ENCODE measurements around the gene SLC25A10. TPM values are rescaled to one million over a fixed set of nuclear protein-coding genes. Genes with fewer than 3 reads are reported as not detected.

Gene SLC25A10, protein sequence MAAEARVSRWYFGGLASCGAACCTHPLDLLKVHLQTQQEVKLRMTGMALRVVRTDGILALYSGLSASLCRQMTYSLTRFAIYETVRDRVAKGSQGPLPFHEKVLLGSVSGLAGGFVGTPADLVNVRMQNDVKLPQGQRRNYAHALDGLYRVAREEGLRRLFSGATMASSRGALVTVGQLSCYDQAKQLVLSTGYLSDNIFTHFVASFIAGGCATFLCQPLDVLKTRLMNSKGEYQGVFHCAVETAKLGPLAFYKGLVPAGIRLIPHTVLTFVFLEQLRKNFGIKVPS
- total RNA-seq (2013; cell fraction: nucleolus; rRNA removed) = 9.2 and 29.9 TPM in 2 replicates
- total RNA-seq (2014; rRNA removed) = 50.1 and 52.6 TPM in 2 replicates
- total RNA-seq (2014; rRNA removed; fragmentation: Illumina TruSeq; extraction: Trizol) = 9.3 and 11.6 TPM in 2 replicates
- 38.5 and 41.7 TPM in 2 replicates for total RNA-seq (2021)
- polyA plus RNA-seq (2011; ENCODE audit: low read depth) = 4.1 TPM
- 2.7 and 10.2 TPM in 2 replicates for polyA plus RNA-seq (2011; rRNA removed)
- polyA plus RNA-seq (2011; cell fraction: cytosol; rRNA removed) = 18.6 and 24.8 TPM in 2 replicates
- polyA plus RNA-seq (2011; cell fraction: nucleus; rRNA removed) = 34.2 and 50.1 TPM in 2 replicates
- polyA plus RNA-seq (2012) = 12.3 and 12.9 TPM in 2 replicates
- polyA plus RNA-seq (2014; fragmentation: Illumina TruSeq; extraction: Trizol) = 1.1 and 11.6 TPM in 2 replicates
- polyA plus RNA-seq (2014; fragmentation: Nextera tagmentation; extraction: Ambion mirVana) = 1 to 10 TPM in 1 of 2 experiments, under 1 TPM in 1; 0.11 to 1.4 TPM
- 33.0 and 43.1 TPM in 2 replicates for polyA plus RNA-seq (2014; rRNA removed)
- polyA plus RNA-seq (2016; fragmentation: Nextera tagmentation; extraction: Ambion mirVana) = 10 to 100 TPM; 68.6 to 72.7 TPM
- 4.9 and 12.2 TPM in 2 replicates for polyA minus RNA-seq (2011; rRNA and poly(A)+ RNA removed)
- polyA minus RNA-seq (2011; cell fraction: cytosol; rRNA and poly(A)+ RNA removed) = 3.6 and 6.1 TPM in 2 replicates
- polyA minus RNA-seq (2011; cell fraction: nucleus; rRNA and poly(A)+ RNA removed) = 6.2 and 15.2 TPM in 2 replicates
- percentile 46 among the genes with signal in this experiment for Bru-seq, nascent RNA
- percentile 59 among the genes with signal in this experiment for BruChase-seq, experiment 1, labeled RNA remaining after a 6-hour chase
- BruChase-seq, experiment 2, labeled RNA remaining after a 2-hour chase = percentile 52 among the genes with signal in this experiment
- long read RNA-seq, experiment 1, transcript SLC25A10-202 (11 exons, 1,885 nt) = major isoform, 12 of 18 reads
- long read RNA-seq, experiment 1, partial matches to known transcripts = 1 of 18 reads
- long read RNA-seq, experiment 1, other reads (novel, unspliced or antisense) = 5 of 18 reads
- long read RNA-seq, experiment 2 = 0 reads

DNA sequence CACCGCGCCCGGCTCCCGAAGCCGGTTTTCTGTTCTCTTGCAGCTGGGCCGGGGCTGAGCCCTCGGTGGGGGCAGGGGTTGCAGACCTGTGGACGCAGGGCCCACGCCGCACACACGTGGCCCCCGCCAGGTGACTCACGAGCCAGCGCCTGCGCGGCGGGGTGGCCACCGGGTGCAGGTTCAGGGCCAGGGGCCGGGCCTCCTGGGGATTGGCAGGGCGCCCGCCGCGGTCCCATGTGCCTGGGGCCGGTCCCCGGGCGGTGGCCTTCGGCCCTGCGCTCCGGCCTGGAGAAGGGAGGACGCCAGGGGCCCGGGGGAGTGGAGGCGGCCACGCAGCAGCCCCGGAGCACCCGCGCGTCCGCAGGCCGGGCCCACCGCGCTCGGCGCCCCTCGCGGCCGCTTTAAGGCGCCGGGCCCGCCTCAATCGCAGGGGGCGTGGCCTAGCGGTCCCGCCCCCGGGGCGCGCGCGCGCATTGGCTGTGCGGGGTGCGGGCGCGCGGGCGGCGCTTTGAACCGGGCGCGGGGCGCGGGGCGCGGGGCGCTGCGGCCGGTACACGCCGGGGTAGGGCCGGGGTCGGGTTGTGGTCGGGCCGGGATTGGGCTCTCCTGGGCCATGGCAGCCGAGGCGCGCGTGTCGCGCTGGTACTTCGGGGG is at the start of gene SLC25A10:
TSS of gene SLC25A10 (plus strand) at position 471 of the 654 bp plus-strand sequence. CDS start at position 614, 143 bp downstream.
- peak within 1 kb of the TSS; percentile 71 for H3K9ac ChIP-seq (ENCODE audit: control insufficient read depth, insufficient read depth, low read length)
- no peaks in the 10 kb centered on the region for H3K27me3 ChIP-seq (replicated peaks in 1 of 2; ENCODE audit: control insufficient read depth in 2 of 2, insufficient read depth in 2 of 2, low read length in 1 of 2)
- BruUV-seq (replicated peaks) = no TSS peak
- DNase-seq (ENCODE audit: low read depth, low spot score) = no peak
- H3K36me3 ChIP-seq (ENCODE audit: control insufficient read depth in 2 of 2, insufficient read depth in 2 of 2, low read length in 1 of 2) = peaks cover 4 to 17% of the 10 kb centered on the region in 2 experiments
- POLR2A ChIA-PET = interaction anchor here (0.6 to 1.5 kb wide), 10 partner anchors 9 to 426 kb away, joined by 3 to 12 read pairs (median 4); partner anchors contain the start of genes ARL16, HGS and MRPL12
- SMC1A ChIA-PET (ENCODE audit: uncharacterized antibody, unreplicated experiment) = interaction anchor here (0.8 to 1.3 kb wide), 2 partner anchors 29 to 130 kb away, joined by 3 read pairs; no protein-coding TSS in a partner anchor
- H4K20me1 ChIP-seq (ENCODE audit: control insufficient read depth, insufficient read depth) = no peaks in the 10 kb centered on the region
- peak; percentile 84 for ATAC-seq
- H3K27ac ChIP-seq (ENCODE audit: control insufficient read depth, insufficient read depth) = peak within 1 kb of the TSS; percentile 69
- CTCF ChIA-PET = interaction anchor here (0.8 to 1.8 kb wide), 8 partner anchors 9 to 197 kb away, joined by 3 to 9 read pairs (median 3); partner anchors contain the start of genes ARL16, HGS and MRPL12
- H3K4me3 ChIP-seq = peak within 1 kb of the TSS; percentile 89
- in situ Hi-C loops (cut with MboI) = no loop called here
- H3K4me1 ChIP-seq (ENCODE audit: control insufficient read depth, insufficient read depth, low read length) = peaks cover 18% of the 10 kb centered on the region
- peak within 1 kb of the TSS; percentile 100 for H3K4me2 ChIP-seq (ENCODE audit: control insufficient read depth, insufficient read depth)
- RAD21 ChIA-PET (ENCODE audit: unreplicated experiment) = interaction anchor here (0.9 kb wide), 1 partner anchor 9 kb away, joined by 3 read pairs; the partner anchor contains the start of gene MRPL12
- intact Hi-C loops (cut with micrococcal nuclease; ENCODE audit: unreplicated experiment) = no loop called here
- peaks cover 20% of the 10 kb centered on the region for H3K79me2 ChIP-seq (ENCODE audit: control insufficient read depth, insufficient read depth, low read length)
- H2AFZ ChIP-seq (ENCODE audit: control insufficient read depth, low read depth, low read length) = peak within 1 kb of the TSS; percentile 73
- no peak for FAIRE-seq
- WGBS (ENCODE audit: insufficient coverage, insufficient replicate concordance, low lambda C conversion rate, missing lambda C conversion rate) = 1% methylated on average over 72 of the region's 89 CpGs
- no peaks in the 10 kb centered on the region for H3K9me3 ChIP-seq (replicated peaks; ENCODE audit: control insufficient read depth, insufficient read depth, low read length)
- TF ChIP-seq IKZF2 (IDR thresholded peaks at IDR 0.05) = no peak
- TF ChIP-seq BMI1 (IDR thresholded peaks at IDR 0.05; ENCODE audit: borderline replicate concordance) = no peak
- no peak for TF ChIP-seq RBBP5 (conservative IDR thresholded peaks at IDR 0.05)
- TF ChIP-seq NRF1 (conservative IDR thresholded peaks at IDR 0.05; ENCODE audit: low read depth, low read length) = peak; percentile 63
- no peak for TF ChIP-seq ZNF384 (IDR thresholded peaks at IDR 0.05; ENCODE audit: borderline replicate concordance, low read depth, low read length)
- TF ChIP-seq USF1 (IDR thresholded peaks at IDR 0.05; ENCODE audit: borderline replicate concordance, extremely low read length, insufficient read depth, low read depth, low read length) = peak; percentile 83
- TF ChIP-seq ZNF274 (IDR thresholded peaks at IDR 0.05; ENCODE audit: insufficient read depth, insufficient read length) = no peak
- TF ChIP-seq POU2F2 (IDR thresholded peaks at IDR 0.05; ENCODE audit: borderline replicate concordance, low read depth, low read length) = no peak
- TF ChIP-seq RAD21 (IDR thresholded peaks at IDR 0.05; ENCODE audit: insufficient read depth, low read depth, low read length) = no peak
- TF ChIP-seq, protein P1, sequence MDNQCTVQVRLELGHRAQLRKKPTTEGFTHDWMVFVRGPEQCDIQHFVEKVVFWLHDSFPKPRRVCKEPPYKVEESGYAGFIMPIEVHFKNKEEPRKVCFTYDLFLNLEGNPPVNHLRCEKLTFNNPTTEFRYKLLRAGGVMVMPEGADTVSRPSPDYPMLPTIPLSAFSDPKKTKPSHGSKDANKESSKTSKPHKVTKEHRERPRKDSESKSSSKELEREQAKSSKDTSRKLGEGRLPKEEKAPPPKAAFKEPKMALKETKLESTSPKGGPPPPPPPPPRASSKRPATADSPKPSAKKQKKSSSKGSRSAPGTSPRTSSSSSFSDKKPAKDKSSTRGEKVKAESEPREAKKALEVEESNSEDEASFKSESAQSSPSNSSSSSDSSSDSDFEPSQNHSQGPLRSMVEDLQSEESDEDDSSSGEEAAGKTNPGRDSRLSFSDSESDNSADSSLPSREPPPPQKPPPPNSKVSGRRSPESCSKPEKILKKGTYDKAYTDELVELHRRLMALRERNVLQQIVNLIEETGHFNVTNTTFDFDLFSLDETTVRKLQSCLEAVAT (IDR thresholded peaks at IDR 0.05) = no peak
- TF ChIP-seq MEF2A (IDR thresholded peaks at IDR 0.05; ENCODE audit: insufficient read depth, low read depth, low read length) = no peak
- no peak for TF ChIP-seq PAX5 (IDR thresholded peaks at IDR 0.05; ENCODE audit: borderline replicate concordance, low read depth, low read length)
- TF ChIP-seq BCLAF1 (IDR thresholded peaks at IDR 0.05) = no peak

All from GM12878 (cell line).